Upper lobe of left lung (tissue), 6 donors: ENCODE results near the gene ORM1. TPM values are rescaled to one million over a fixed set of nuclear protein-coding genes. Genes with fewer than 3 reads are reported as not detected.

ENCODE experiments used
- ATAC-seq, 2 donors: fragments of 200-7000 bp; cut with Tn5 transposase; one replicate each; pipeline ENCODE4 v1.9.1; 2022; ENCODE audit warnings: mild to moderate bottlenecking in 2 of 2, moderate library complexity in 2 of 2; ENCODE audit not compliant: low FRiP score in 2 of 2
- DNase-seq, 2 donors: peaks; one replicate each; pipeline ENCODE4 v3.0.0-alpha.2; 2019 to 2020
- H3K27ac ChIP-seq, 4 donors: fragments of 200-600 bp; sonication (generic); one replicate each; pipeline ENCODE4 v1.5.1; 2016 to 2019
- H3K27me3 ChIP-seq, 4 donors: fragments of 200-600 bp; sonication (generic); one replicate each; pipeline ENCODE4 v1.5.1; 2017 to 2019
- H3K36me3 ChIP-seq, 4 donors: fragments of 200-600 bp; sonication (generic); one replicate each; pipeline ENCODE4 v1.5.1; 2016 to 2019
- H3K4me1 ChIP-seq, 4 donors: fragments of 200-600 bp; sonication (generic); one replicate each; pipeline ENCODE4 v1.5.1; 2018 to 2019
- H3K4me3 ChIP-seq, 4 donors: fragments of 200-600 bp; sonication (generic); one replicate each; pipeline ENCODE4 v1.5.1; 2017 to 2019; ENCODE audit warnings: mild to moderate bottlenecking in 2 of 4, moderate library complexity in 1 of 4
- H3K9me3 ChIP-seq, 4 donors: fragments of 200-600 bp; sonication (generic); one replicate each; pipeline ENCODE4 v1.5.1; 2018 to 2019
- EP300 ChIP-seq, 4 donors: sonication (generic); formaldehyde crosslinking; IDR thresholded peaks; one replicate each; pipeline ENCODE4 v1.5.1; 2017; ENCODE audit warnings: antibody characterized with exemption in 4 of 4, control low read depth in 2 of 4
- POLR2A ChIP-seq, 4 donors: fragments of 450-650 bp; IDR thresholded peaks; one replicate each; pipeline ENCODE4 v1.5.1; 2016 to 2017; ENCODE audit warnings: antibody characterized with exemption in 4 of 4, mild to moderate bottlenecking in 2 of 4
- POLR2AphosphoS5 ChIP-seq, 2 donors: sonication (generic); formaldehyde crosslinking; IDR thresholded peaks; one replicate each; pipeline ENCODE4 v1.5.1; 2017; ENCODE audit warnings: antibody characterized with exemption in 2 of 2
- WGBS, 2 donors: methylation state at CpG; one replicate each; pipeline ENCODE4 v1.1.5; 2017 to 2018; 5-methylcytosine and 5-hydroxymethylcytosine counted together
- total RNA-seq, 6 donors: library from RNA; depleted of rRNA in 4 of 6; stranded (reverse); fragments of >200 nt in 4 of 6; gene quantifications; one replicate each; pipeline versions ENCODE4 v1.1.0 to v1.2.1, GENCODE V29; 2016 to 2021
- TF ChIP-seq, protein P1 (sequence below), 6 experiments: fragments of 450-650 bp in 4 of 6; fragments of 200-600 bp in 2 of 6; sonication (generic) in 2 of 6; IDR thresholded peaks; one replicate each; pipeline ENCODE4 v1.5.1; 2016 to 2019; ENCODE audit warnings: antibody characterized with exemption in 6 of 6
- donor health status: DM: no; HTN: no; CAD: no; lungs with moderate emphysema.
- donor health status: DM: no; HTN: yes; CAD: no; lungs with severe emphysema.

The ORM1 gene
- total RNA-seq, 6 donors from 2014 or later: 1.8 to 17.9 (median 12.0) TPM; not detected in 1

GRCh38 chr9:114299286-114300152, 23.4 kb upstream of the ORM1 start:
- H3K27me3 ChIP-seq: no peaks in the 10 kb centered on the region
- no peaks in the 10 kb centered on the region for H3K4me1 ChIP-seq
- DNase-seq: peak in 1 of 2 donors; percentile 8
- peaks cover 0 to 10% (median 4%) of the 10 kb centered on the region in 4 donors for H3K9me3 ChIP-seq
- TF ChIP-seq EP300 (IDR thresholded peaks at IDR 0.05) (no peak), POLR2AphosphoS5 (IDR thresholded peaks at IDR 0.05) (no peak), POLR2A (IDR thresholded peaks at IDR 0.05) (no peak)
- TF ChIP-seq, protein P1, sequence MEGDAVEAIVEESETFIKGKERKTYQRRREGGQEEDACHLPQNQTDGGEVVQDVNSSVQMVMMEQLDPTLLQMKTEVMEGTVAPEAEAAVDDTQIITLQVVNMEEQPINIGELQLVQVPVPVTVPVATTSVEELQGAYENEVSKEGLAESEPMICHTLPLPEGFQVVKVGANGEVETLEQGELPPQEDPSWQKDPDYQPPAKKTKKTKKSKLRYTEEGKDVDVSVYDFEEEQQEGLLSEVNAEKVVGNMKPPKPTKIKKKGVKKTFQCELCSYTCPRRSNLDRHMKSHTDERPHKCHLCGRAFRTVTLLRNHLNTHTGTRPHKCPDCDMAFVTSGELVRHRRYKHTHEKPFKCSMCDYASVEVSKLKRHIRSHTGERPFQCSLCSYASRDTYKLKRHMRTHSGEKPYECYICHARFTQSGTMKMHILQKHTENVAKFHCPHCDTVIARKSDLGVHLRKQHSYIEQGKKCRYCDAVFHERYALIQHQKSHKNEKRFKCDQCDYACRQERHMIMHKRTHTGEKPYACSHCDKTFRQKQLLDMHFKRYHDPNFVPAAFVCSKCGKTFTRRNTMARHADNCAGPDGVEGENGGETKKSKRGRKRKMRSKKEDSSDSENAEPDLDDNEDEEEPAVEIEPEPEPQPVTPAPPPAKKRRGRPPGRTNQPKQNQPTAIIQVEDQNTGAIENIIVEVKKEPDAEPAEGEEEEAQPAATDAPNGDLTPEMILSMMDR (IDR thresholded peaks at IDR 0.05): no peak
- H3K4me3 ChIP-seq: no peak overlapping the region
- H3K36me3 ChIP-seq: peaks cover 0 to 4% (median 0%) of the 10 kb centered on the region in 4 donors
- 80 to 88% methylated on average over 14 to 15 of the region's 15 CpGs for WGBS, 2 donors
- no peak overlapping the region for H3K27ac ChIP-seq
- no peak for ATAC-seq

GRCh38 chr9:114300153-114300845, 22.6 kb upstream of the ORM1 start:
- WGBS, 2 donors: 94 to 100% methylated on average over 3 to 4 of the region's 4 CpGs
- DNase-seq: peak in 1 of 2 donors; percentile 9

DNA sequence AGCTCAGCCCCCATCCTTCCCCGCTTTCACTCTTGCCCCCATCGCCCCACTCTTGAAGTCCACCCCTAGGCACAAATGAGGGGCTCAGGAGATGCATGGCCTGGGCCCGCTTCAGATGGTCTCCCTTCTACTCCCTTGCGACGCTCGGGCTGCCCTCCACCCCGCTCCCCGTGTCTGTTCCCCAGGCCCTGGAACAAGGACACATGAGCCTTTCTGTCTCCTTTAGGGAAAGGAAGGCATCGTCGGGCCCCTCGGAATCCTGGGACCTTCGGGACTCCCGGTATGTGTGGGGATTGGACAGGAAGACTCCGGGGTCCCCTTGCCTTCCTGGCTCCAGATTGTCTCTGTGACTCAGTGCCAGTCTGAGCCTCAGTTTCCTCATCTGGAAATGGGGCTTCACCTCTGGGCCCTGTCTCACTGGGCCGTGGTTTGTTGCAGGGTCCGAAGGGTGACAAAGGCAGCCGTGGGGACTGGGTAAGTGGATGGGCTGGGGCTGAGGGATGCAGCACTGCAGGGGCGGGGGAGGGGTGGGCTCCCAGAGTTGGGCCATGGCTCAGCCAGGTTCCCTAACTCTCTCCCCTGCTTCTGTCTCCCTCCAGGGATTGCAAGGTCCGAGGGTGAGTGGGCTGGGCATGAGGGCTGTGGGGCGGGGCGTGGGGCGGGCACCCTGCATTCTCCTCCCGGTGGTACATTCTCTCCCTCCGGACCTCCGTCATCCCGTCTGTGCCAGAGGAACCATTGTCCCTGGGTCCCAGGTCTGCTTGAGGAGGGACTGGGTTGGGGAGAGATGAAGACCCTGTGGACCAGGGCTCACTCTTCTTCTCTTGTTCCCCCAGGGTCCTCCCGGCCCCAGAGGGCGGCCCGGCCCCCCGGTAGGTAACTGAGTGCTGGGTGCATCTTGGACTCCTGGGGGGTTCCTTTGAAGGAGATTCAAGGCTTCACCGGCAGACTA, 21.8 kb upstream of the ORM1 start:
- TF ChIP-seq POLR2A (IDR thresholded peaks at IDR 0.05): no peak
- no peak for TF ChIP-seq EP300 (IDR thresholded peaks at IDR 0.05)
- no peak overlapping the region for H3K4me3 ChIP-seq
- WGBS, 2 donors: 90 to 95% methylated on average over 23 to 31 of the region's 31 CpGs
- ATAC-seq (no peak), DNase-seq (peak in 1 of 2 donors; percentile 7)
- H3K9me3 ChIP-seq: peaks cover 0 to 3% (median 0%) of the 10 kb centered on the region in 4 donors
- no peaks in the 10 kb centered on the region for H3K36me3 ChIP-seq
- no peaks in the 10 kb centered on the region for H3K27me3 ChIP-seq
- no peak overlapping the region for H3K27ac ChIP-seq
- peaks cover 0 to 6% (median 0%) of the 10 kb centered on the region in 4 donors for H3K4me1 ChIP-seq

More at GRCh38 chr9:114300153-114300845, 22.6 kb upstream of the ORM1 start:
- TF ChIP-seq EP300 (IDR thresholded peaks at IDR 0.05) (no peak), POLR2AphosphoS5 (IDR thresholded peaks at IDR 0.05) (no peak), POLR2A (IDR thresholded peaks at IDR 0.05) (no peak)
- TF ChIP-seq, protein P1 (IDR thresholded peaks at IDR 0.05): no peak
- Histone ChIP-seq H3K4me1 (no peaks in the 10 kb centered on the region), H3K4me3 (no peak overlapping the region), H3K36me3 (no peaks in the 10 kb centered on the region), H3K27me3 (no peaks in the 10 kb centered on the region), H3K9me3 (peaks cover 0 to 3% (median 0%) of the 10 kb centered on the region in 4 donors), H3K27ac (no peak overlapping the region)
- ATAC-seq: no peak

GRCh38 chr9:114301798-114302565, 20.9 kb upstream of the ORM1 start:
- WGBS, 2 donors: 85 to 89% methylated on average over 12 to 14 of the region's 15 CpGs
- ATAC-seq: no peak
- Histone ChIP-seq H3K4me3 (no peak overlapping the region), H3K9me3 (no peaks in the 10 kb centered on the region), H3K27me3 (no peaks in the 10 kb centered on the region), H3K27ac (no peak overlapping the region), H3K4me1 (peaks cover 0 to 6% (median 0%) of the 10 kb centered on the region in 4 donors), H3K36me3 (no peaks in the 10 kb centered on the region)
- TF ChIP-seq, protein P1 (IDR thresholded peaks at IDR 0.05): no peak
- TF ChIP-seq POLR2AphosphoS5 (IDR thresholded peaks at IDR 0.05) (no peak), POLR2A (IDR thresholded peaks at IDR 0.05) (no peak), EP300 (IDR thresholded peaks at IDR 0.05) (no peak)
- peak in 1 of 2 donors; percentile 9 for DNase-seq
